HEK293 (cell line): ENCODE measurements around the gene DSCAML1.

Experiments used
- CTCF ChIA-PET: fragments of 350-600 bp; formaldehyde crosslinking; extraction: SDS; loops from one replicate; lab custom pipeline; 2021; ENCODE audit warnings: antibody characterized with exemption; lab: Yijun Ruan, JAX
- POLR2A ChIA-PET: fragments of 300-600 bp; formaldehyde crosslinking; extraction: SDS; loops from one replicate; lab custom pipeline; 2020; ENCODE audit warnings: antibody characterized with exemption, inconsistent platforms; lab: Yijun Ruan, JAX
- H3K27ac ChIP-seq: fragments of 200-500 bp; sonication (Bioruptor generic); 2 replicates; pipeline ENCODE4 v1.5.1; 2014; ENCODE audit warnings: low read depth, low read length, control low read depth, inconsistent platforms; ENCODE audit errors: extremely low read depth
- H3K36me3 ChIP-seq, 2 experiments: fragments of 200-500 bp in 1 of 2; sonication (Bioruptor generic) in 1 of 2; 1 replicate in 1 of 2; 2 replicates in 1 of 2; pipeline ENCODE4 v1.5.1; 2014 to 2017; ENCODE audit warnings: inconsistent platforms in 2 of 2, low read length in 2 of 2; ENCODE audit not compliant: control insufficient read depth in 2 of 2, insufficient read depth in 1 of 2
- H3K4me1 ChIP-seq: fragments of 200-500 bp; sonication (Bioruptor generic); 2 replicates; pipeline ENCODE4 v1.5.1; 2014; ENCODE audit warnings: mild to moderate bottlenecking, low read length, inconsistent platforms; ENCODE audit not compliant: control insufficient read depth, insufficient read depth
- H3K4me3 ChIP-seq: 2 replicates; pipeline ENCODE4 v1.5.1; 2011; ENCODE audit warnings: low read depth, mild to moderate bottlenecking, control low read depth, low read length, moderate library complexity
- H3K9me3 ChIP-seq: fragments of 200-500 bp; sonication (Bioruptor generic); 2 replicates; pipeline ENCODE4 v1.5.1; 2014; ENCODE audit warnings: low read depth, low read length, inconsistent platforms; ENCODE audit not compliant: control insufficient read depth, insufficient read depth
- CTCF ChIP-seq: fragments of 450-650 bp; formaldehyde crosslinking; IDR thresholded peaks from 2 replicates; pipeline ENCODE4 v1.5.1; 2016; ENCODE audit warnings: missing biosample characterization, missing genetic modification characterization
- MZF1 ChIP-seq: fragments of 450-650 bp; formaldehyde crosslinking; IDR thresholded peaks from 2 replicates; pipeline ENCODE4 v1.5.1; 2017; ENCODE audit warnings: missing biosample characterization, missing genetic modification characterization, borderline replicate concordance
- OVOL3 ChIP-seq: fragments of 450-650 bp; formaldehyde crosslinking; IDR thresholded peaks from 2 replicates; pipeline ENCODE4 v1.5.1; 2016; ENCODE audit warnings: missing biosample characterization, missing genetic modification characterization
- PBX3 ChIP-seq: sonication (generic); formaldehyde crosslinking; IDR thresholded peaks from 2 replicates; pipeline ENCODE4 v1.8.1; 2022; ENCODE audit warnings: mild to moderate bottlenecking, moderate library complexity, missing genetic modification reagents
- PRDM1 ChIP-seq: fragments of 450-650 bp; formaldehyde crosslinking; IDR thresholded peaks from 2 replicates; pipeline ENCODE4; 2016; ENCODE audit warnings: missing biosample characterization, missing genetic modification characterization
- ZNF16 ChIP-seq: fragments of 450-650 bp; formaldehyde crosslinking; IDR thresholded peaks from 2 replicates; pipeline ENCODE4 v1.5.1; 2016; ENCODE audit warnings: low read depth, missing biosample characterization, missing genetic modification characterization
- ZNF174 ChIP-seq: fragments of 450-650 bp; formaldehyde crosslinking; IDR thresholded peaks from 2 replicates; pipeline ENCODE4 v1.5.0; 2017; ENCODE audit warnings: missing biosample characterization, mild to moderate bottlenecking, missing genetic modification characterization
- ZNF18 ChIP-seq: fragments of 450-650 bp; formaldehyde crosslinking; IDR thresholded peaks from 2 replicates; pipeline ENCODE4 v1.5.1; 2016; ENCODE audit warnings: missing biosample characterization, missing genetic modification characterization
- ZNF280C ChIP-seq: fragments of 450-650 bp; formaldehyde crosslinking; IDR thresholded peaks from 2 replicates; pipeline ENCODE4 v1.5.1; 2016; ENCODE audit warnings: missing biosample characterization, missing genetic modification characterization
- ZNF394 ChIP-seq: fragments of 450-650 bp; formaldehyde crosslinking; IDR thresholded peaks from 2 replicates; pipeline ENCODE4 v1.5.1; 2016; ENCODE audit warnings: missing biosample characterization, missing genetic modification characterization, mild to moderate bottlenecking, moderate library complexity, borderline replicate concordance
- ZNF555 ChIP-seq: fragments of 450-650 bp; formaldehyde crosslinking; conservative IDR thresholded peaks from 2 replicates; pipeline ENCODE4 v1.5.1; 2017; ENCODE audit warnings: missing biosample characterization, mild to moderate bottlenecking, missing genetic modification characterization, inconsistent platforms
- ZNF670 ChIP-seq: fragments of 450-650 bp; formaldehyde crosslinking; IDR thresholded peaks from 2 replicates; pipeline ENCODE4 v1.5.1; 2016; ENCODE audit warnings: missing biosample characterization, missing genetic modification characterization, low read depth
- ZNF791 ChIP-seq: fragments of 450-650 bp; formaldehyde crosslinking; IDR thresholded peaks from 2 replicates; pipeline ENCODE4 v1.5.1; 2016; ENCODE audit warnings: missing biosample characterization, missing genetic modification characterization

DSCAML1 gene

GRCh38 chr11:117413616-117414015 lies 383.4 kb downstream of the DSCAML1 start:
- Histone ChIP-seq H3K9me3 (no peaks in the 10 kb centered on the region), H3K4me3 (no peak overlapping the region), H3K27ac (no peak overlapping the region), H3K36me3 (peaks cover 0 to 29% of the 10 kb centered on the region in 2 experiments; a peak in 1 of 3 replicates), H3K4me1 (no peaks in the 10 kb centered on the region)
- no peak for TF ChIP-seq ZNF174
- ChIA-PET CTCF (interaction anchor here (4.4 kb wide), 1 partner anchor 12 kb away, joined by 36 read pairs; no protein-coding TSS in a partner anchor), POLR2A (no interaction called here)

- H3K4me1 ChIP-seq, result no peaks in the 10 kb centered on the region
- H3K36me3 ChIP-seq, result peaks cover 0 to 38% of the 10 kb centered on the region in 2 experiments; a peak in 1 of 3 replicates
- H3K27ac ChIP-seq, result no peak overlapping the region
- H3K4me3 ChIP-seq, result no peak overlapping the region
- CTCF ChIA-PET, result interaction anchor here (3.4 kb wide), 1 partner anchor 13 kb away, joined by 26 read pairs; no protein-coding TSS in a partner anchor
- no peaks in the 10 kb centered on the region for H3K9me3 ChIP-seq
- TF ChIP-seq ZNF394 (tag by site-specific recombination) (no peak), ZNF555 (no peak), MZF1 (tag by site-specific recombination) (no peak), ZNF791 (no peak)
- POLR2A ChIA-PET, result no interaction called here
Measured at GRCh38 chr11:117412653-117413275, 384.3 kb downstream of the DSCAML1 start.

- CTCF ChIA-PET, result interaction anchor here (3.4 kb wide), 1 partner anchor 14 kb away, joined by 26 read pairs; no protein-coding TSS in a partner anchor
- Histone ChIP-seq H3K36me3 (peaks cover 0 to 40% of the 10 kb centered on the region in 2 experiments; a peak in 1 of 3 replicates), H3K4me1 (no peaks in the 10 kb centered on the region), H3K4me3 (no peak overlapping the region), H3K27ac (no peak overlapping the region), H3K9me3 (no peaks in the 10 kb centered on the region)
- POLR2A ChIA-PET, result interaction anchor here (0.6 kb wide), 1 partner anchor 16 kb away, joined by 5 read pairs; no protein-coding TSS in a partner anchor
- no peak for TF ChIP-seq PBX3 (CRISPR knock-in tag)
- TF ChIP-seq ZNF670 (tag by site-specific recombination), result no peak
- no peak for TF ChIP-seq ZNF16 (tag by site-specific recombination)
- no peak for TF ChIP-seq ZNF174
- TF ChIP-seq CTCF, result no peak
- no peak for TF ChIP-seq OVOL3
- no peak for TF ChIP-seq ZNF18 (tag by site-specific recombination)
- TF ChIP-seq ZNF280C (tag by site-specific recombination), result no peak
- no peak for TF ChIP-seq PRDM1 (tag by site-specific recombination)
Measured at GRCh38 chr11:117412176-117412575, 384.8 kb downstream of the DSCAML1 start.
